Uterus (tissue), 4 donors: Measurements from ENCODE around the gene CHMP6. TPM values are rescaled to one million over a fixed set of nuclear protein-coding genes. Genes with fewer than 3 reads are reported as not detected.

ENCODE experiments used
- DNase-seq, 2 donors: peaks; one replicate each; pipeline ENCODE4 v3.0.0-alpha.2; 2019 to 2020
- H3K27ac ChIP-seq, 2 donors: fragments of 200-600 bp; sonication (generic); 1 replicate in 1 of 2; 2 replicates in 1 of 2; pipeline ENCODE4 v1.5.1; 2016 to 2018
- H3K27me3 ChIP-seq, 2 donors: fragments of 200-600 bp; sonication (generic); one replicate each; pipeline ENCODE4 v1.5.1; 2018 to 2019; ENCODE audit warnings: control low read depth in 1 of 2
- H3K36me3 ChIP-seq, 2 donors: fragments of 200-600 bp; sonication (generic); one replicate each; pipeline ENCODE4 v1.5.1; 2019; ENCODE audit warnings: control low read depth in 1 of 2
- H3K4me1 ChIP-seq, 2 donors: fragments of 200-600 bp; sonication (generic); one replicate each; pipeline ENCODE4 v1.5.1; 2018 to 2019; ENCODE audit warnings: control low read depth in 1 of 2
- H3K4me3 ChIP-seq, 2 donors: fragments of 200-600 bp; sonication (generic); 1 replicate in 1 of 2; 2 replicates in 1 of 2; pipeline ENCODE4 v1.5.1; 2018 to 2019; ENCODE audit warnings: mild to moderate bottlenecking in 1 of 2
- H3K9me3 ChIP-seq, 2 donors: fragments of 200-600 bp; sonication (generic); one replicate each; pipeline ENCODE4 v1.5.1; 2019; ENCODE audit warnings: control low read depth in 1 of 2
- POLR2A ChIP-seq, 2 donors: fragments of 450-650 bp; IDR thresholded peaks; one replicate each; pipeline ENCODE4 v1.6.1; 2016; ENCODE audit warnings: antibody characterized with exemption in 2 of 2, mild to moderate bottlenecking in 1 of 2, moderate library complexity in 1 of 2
- intact Hi-C: fragments of 100-400 bp; cut with DNase I; formaldehyde crosslinking; loops from one replicate; pipeline ENCODE4 v1.15.1; 2023; ENCODE audit warnings: low total_unique reads
- total RNA-seq, 4 donors: library from RNA; depleted of rRNA in 3 of 4; stranded (reverse); fragments of >200 nt in 3 of 4; gene quantifications; one replicate each; pipeline versions ENCODE4 v1.1.0 to v1.2.4, GENCODE V29; 2014 to 2023
- TF ChIP-seq, protein P1 (sequence below), 4 experiments: fragments of 200-600 bp in 2 of 4; fragments of 450-650 bp in 2 of 4; sonication (generic) in 2 of 4; IDR thresholded peaks; one replicate each; pipeline ENCODE4 v1.5.1; 2016 to 2019; ENCODE audit warnings: antibody characterized with exemption in 4 of 4, mild to moderate bottlenecking in 2 of 4, moderate library complexity in 1 of 4
- donor health status: DM: yes; HTN: yes; CAD: no.

Gene CHMP6
- total RNA-seq, 4 donors from 2014 or later: 3.6 to 33.2 (median 19.8) TPM

DNA sequence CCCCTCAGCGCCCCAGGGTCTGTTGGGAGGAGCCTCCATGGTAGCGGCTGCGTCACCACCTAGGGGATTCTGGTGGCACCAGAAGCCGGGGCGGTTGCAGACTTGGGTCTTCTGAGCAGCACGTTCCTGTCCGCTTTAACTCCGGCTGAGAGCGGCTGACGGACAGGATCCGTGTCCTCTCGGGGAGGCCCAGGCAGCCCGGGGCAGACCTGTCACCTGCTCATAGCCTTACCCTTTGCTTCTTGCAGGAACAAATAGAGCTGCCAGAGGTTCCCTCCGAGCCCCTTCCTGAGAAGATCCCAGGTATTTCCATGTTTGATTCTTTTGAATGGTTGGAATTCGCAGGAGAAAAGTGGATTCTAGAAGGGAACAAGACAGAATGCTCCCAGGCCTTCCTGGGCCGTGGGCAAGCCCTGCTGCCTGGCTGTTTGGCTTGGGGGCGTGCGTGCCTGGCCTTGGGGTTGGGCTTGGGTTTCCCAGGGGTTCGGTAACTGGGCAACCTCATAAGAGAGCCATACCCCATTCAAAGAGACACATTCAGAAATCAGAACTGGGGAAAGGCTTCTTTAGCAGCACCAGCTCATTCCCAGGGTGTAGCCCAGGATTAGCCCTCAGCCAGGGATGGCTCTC, 6.6 kb downstream of the CHMP6 start:
- intact Hi-C loops: no loop called here
- H3K4me3 ChIP-seq: no peak overlapping the region
- TF ChIP-seq, protein P1, sequence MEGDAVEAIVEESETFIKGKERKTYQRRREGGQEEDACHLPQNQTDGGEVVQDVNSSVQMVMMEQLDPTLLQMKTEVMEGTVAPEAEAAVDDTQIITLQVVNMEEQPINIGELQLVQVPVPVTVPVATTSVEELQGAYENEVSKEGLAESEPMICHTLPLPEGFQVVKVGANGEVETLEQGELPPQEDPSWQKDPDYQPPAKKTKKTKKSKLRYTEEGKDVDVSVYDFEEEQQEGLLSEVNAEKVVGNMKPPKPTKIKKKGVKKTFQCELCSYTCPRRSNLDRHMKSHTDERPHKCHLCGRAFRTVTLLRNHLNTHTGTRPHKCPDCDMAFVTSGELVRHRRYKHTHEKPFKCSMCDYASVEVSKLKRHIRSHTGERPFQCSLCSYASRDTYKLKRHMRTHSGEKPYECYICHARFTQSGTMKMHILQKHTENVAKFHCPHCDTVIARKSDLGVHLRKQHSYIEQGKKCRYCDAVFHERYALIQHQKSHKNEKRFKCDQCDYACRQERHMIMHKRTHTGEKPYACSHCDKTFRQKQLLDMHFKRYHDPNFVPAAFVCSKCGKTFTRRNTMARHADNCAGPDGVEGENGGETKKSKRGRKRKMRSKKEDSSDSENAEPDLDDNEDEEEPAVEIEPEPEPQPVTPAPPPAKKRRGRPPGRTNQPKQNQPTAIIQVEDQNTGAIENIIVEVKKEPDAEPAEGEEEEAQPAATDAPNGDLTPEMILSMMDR (IDR thresholded peaks at IDR 0.05): no peak
- TF ChIP-seq POLR2A (IDR thresholded peaks at IDR 0.05): no peak
- no peak for DNase-seq
- peaks cover 3 to 8% of the 10 kb centered on the region in 2 donors for H3K4me1 ChIP-seq
- H3K27ac ChIP-seq: no peak overlapping the region
- H3K27me3 ChIP-seq: no peaks in the 10 kb centered on the region
- no peaks in the 10 kb centered on the region for H3K36me3 ChIP-seq
- H3K9me3 ChIP-seq: no peaks in the 10 kb centered on the region

GRCh38 chr17:80998748-80999535, 7.3 kb downstream of the CHMP6 start:
- Histone ChIP-seq H3K9me3 (no peaks in the 10 kb centered on the region), H3K4me1 (peaks cover 7 to 8% of the 10 kb centered on the region in 2 donors), H3K36me3 (no peaks in the 10 kb centered on the region), H3K27ac (no peak overlapping the region), H3K4me3 (no peak overlapping the region), H3K27me3 (peaks cover 0 to 5% of the 10 kb centered on the region in 2 donors)
- TF ChIP-seq, protein P1 (IDR thresholded peaks at IDR 0.05): no peak
- TF ChIP-seq POLR2A (IDR thresholded peaks at IDR 0.05): no peak
- intact Hi-C loops: no loop called here
- no peak for DNase-seq

GRCh38 chr17:80999536-81000333, 8.1 kb downstream of the CHMP6 start:
- Histone ChIP-seq H3K9me3 (no peaks in the 10 kb centered on the region), H3K36me3 (no peaks in the 10 kb centered on the region), H3K27ac (no peak overlapping the region), H3K4me3 (no peak overlapping the region), H3K27me3 (peaks cover 0 to 13% of the 10 kb centered on the region in 2 donors), H3K4me1 (peaks cover 8 to 14% of the 10 kb centered on the region in 2 donors)
- DNase-seq: no peak
- intact Hi-C loops: no loop called here
- TF ChIP-seq, protein P1 (IDR thresholded peaks at IDR 0.05): no peak

DNA sequence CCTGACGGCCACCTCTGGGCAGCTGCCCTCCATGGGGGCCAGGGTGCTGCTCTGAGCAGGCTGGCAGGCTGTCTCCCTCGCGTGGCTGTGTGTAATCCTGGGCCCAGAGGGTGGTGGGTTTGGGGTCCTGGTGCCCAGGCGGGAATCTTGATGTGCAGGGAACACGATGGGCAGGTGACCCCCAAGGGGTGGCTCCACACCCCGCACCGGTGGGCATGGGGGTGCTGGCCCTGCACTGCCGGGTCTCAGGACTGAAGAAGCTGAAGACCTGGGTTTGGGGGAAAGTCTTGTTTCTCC, 8.6 kb downstream of the CHMP6 start:
- Histone ChIP-seq H3K27me3 (peaks cover 0 to 17% of the 10 kb centered on the region in 2 donors), H3K4me3 (no peak overlapping the region), H3K4me1 (peaks cover 8 to 14% of the 10 kb centered on the region in 2 donors), H3K36me3 (no peaks in the 10 kb centered on the region), H3K27ac (no peak overlapping the region), H3K9me3 (no peaks in the 10 kb centered on the region)
- intact Hi-C loops: no loop called here
- no peak for TF ChIP-seq POLR2A (IDR thresholded peaks at IDR 0.05)
- TF ChIP-seq, protein P1 (IDR thresholded peaks at IDR 0.05): no peak
- DNase-seq: no peak
